Measurements from ENCODE around the gene ABCC1. TPM values are rescaled to one million over a fixed set of nuclear protein-coding genes. Genes with fewer than 3 reads are reported as not detected.

ABCC1 gene
- total and polyA plus RNA-seq, 4 donors = 12.4 to 41.5 (median 31.3) TPM

DNA sequence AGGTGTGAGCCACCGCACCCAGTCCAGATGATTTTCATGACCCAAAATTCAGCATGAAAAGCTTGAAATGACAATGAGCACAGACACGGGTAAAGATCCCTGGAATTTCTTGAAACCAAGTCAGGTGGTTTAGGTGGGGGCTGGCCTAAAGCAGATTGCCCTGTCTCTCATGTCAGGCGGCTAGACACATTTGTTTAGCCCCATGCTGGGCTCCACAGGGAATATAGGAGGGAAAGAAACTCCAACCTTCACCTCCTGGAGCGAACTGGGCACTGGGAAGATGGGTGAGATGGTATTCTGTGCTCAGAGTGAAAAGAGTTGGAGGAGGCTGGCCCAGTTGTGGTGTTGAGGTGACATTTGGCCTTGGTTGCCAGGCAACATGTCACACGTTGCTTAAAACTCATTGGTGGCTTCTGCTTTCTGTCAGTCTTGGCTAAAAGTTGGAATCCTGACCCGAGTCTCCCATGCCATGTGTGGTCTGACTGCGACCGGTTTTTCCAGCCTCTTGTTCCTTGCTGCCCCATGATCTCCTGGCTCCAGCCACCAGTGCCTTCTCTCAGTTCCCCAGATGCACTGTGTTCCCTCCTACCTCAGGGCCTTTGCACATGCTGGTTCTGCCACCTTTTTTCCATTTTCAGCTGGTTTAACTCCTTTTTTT is 160.2 kb downstream of the ABCC1 start:
- H3K4me1 ChIP-seq (ENCODE audit: control insufficient read depth in 5 of 5, insufficient read depth in 5 of 5, low read length in 5 of 5) = no peaks in the 10 kb centered on the region
- no peak overlapping the region for H3K27ac ChIP-seq (ENCODE audit: low read depth in 1 of 2, low read length in 1 of 2)
- no peaks in the 10 kb centered on the region for H3K9me3 ChIP-seq (ENCODE audit: control insufficient read depth in 4 of 4, insufficient read depth in 3 of 4, low read length in 3 of 4)
- H3K36me3 ChIP-seq (ENCODE audit: control insufficient read depth in 4 of 4, insufficient read depth in 4 of 4, low read length in 4 of 4) = peaks cover 14 to 45% (median 20%) of the 10 kb centered on the region in 4 donors
- ATAC-seq (ENCODE audit: insufficient read depth, low FRiP score) = no peak
- no peak for DNase-seq
- no peaks in the 10 kb centered on the region for H3K27me3 ChIP-seq (ENCODE audit: control insufficient read depth in 3 of 3, insufficient read depth in 3 of 3, low read length in 2 of 3)
- TF ChIP-seq, protein P1, sequence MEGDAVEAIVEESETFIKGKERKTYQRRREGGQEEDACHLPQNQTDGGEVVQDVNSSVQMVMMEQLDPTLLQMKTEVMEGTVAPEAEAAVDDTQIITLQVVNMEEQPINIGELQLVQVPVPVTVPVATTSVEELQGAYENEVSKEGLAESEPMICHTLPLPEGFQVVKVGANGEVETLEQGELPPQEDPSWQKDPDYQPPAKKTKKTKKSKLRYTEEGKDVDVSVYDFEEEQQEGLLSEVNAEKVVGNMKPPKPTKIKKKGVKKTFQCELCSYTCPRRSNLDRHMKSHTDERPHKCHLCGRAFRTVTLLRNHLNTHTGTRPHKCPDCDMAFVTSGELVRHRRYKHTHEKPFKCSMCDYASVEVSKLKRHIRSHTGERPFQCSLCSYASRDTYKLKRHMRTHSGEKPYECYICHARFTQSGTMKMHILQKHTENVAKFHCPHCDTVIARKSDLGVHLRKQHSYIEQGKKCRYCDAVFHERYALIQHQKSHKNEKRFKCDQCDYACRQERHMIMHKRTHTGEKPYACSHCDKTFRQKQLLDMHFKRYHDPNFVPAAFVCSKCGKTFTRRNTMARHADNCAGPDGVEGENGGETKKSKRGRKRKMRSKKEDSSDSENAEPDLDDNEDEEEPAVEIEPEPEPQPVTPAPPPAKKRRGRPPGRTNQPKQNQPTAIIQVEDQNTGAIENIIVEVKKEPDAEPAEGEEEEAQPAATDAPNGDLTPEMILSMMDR (IDR thresholded peaks at IDR 0.05; ENCODE audit: control extremely low read depth, extremely low read depth) = no peak
- H3K9ac ChIP-seq (ENCODE audit: insufficient read depth in 1 of 2, low read length in 2 of 2) = no peak overlapping the region
- H3K4me3 ChIP-seq = no peak overlapping the region
- 86 to 90% methylated on average over 8 of the region's 8 CpGs for WGBS, 2 donors

DNA sequence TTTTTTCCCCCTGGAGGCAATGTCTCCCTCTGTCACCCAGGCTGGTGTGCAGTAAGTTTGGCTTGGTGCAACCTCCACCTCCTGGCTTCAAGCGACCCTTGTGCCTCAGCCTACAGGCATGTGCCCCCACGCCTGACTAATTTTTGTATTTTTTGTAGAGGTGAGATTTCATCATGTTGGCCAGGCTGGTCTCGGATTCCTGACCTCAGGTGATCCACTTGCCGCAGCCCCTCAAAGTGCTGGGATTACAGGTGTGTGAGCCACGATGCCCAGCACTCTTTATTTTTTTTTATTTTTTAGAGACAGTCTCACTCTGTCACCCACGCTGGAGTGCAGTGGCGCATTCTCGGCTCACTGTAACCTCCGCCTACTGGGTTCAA is 160.7 kb downstream of the ABCC1 start:
- H3K27me3 ChIP-seq (ENCODE audit: control insufficient read depth in 3 of 3, insufficient read depth in 3 of 3, low read length in 2 of 3) = no peaks in the 10 kb centered on the region
- no peak overlapping the region for H3K9ac ChIP-seq (ENCODE audit: insufficient read depth in 1 of 2, low read length in 2 of 2)
- WGBS, 2 donors = 95 to 98% methylated on average over 9 of the region's 9 CpGs
- H3K9me3 ChIP-seq (ENCODE audit: control insufficient read depth in 4 of 4, insufficient read depth in 3 of 4, low read length in 3 of 4) = no peaks in the 10 kb centered on the region
- ATAC-seq (ENCODE audit: insufficient read depth, low FRiP score) (no peak), DNase-seq (no peak)
- no peaks in the 10 kb centered on the region for H3K4me1 ChIP-seq (ENCODE audit: control insufficient read depth in 5 of 5, insufficient read depth in 5 of 5, low read length in 5 of 5)
- peaks cover 14 to 48% (median 20%) of the 10 kb centered on the region in 4 donors for H3K36me3 ChIP-seq (ENCODE audit: control insufficient read depth in 4 of 4, insufficient read depth in 4 of 4, low read length in 4 of 4)
- H3K4me3 ChIP-seq = no peak overlapping the region
- TF ChIP-seq, protein P1 (IDR thresholded peaks at IDR 0.05; ENCODE audit: control extremely low read depth, extremely low read depth) = no peak
- H3K27ac ChIP-seq (ENCODE audit: low read depth in 1 of 2, low read length in 1 of 2) = no peak overlapping the region

DNA sequence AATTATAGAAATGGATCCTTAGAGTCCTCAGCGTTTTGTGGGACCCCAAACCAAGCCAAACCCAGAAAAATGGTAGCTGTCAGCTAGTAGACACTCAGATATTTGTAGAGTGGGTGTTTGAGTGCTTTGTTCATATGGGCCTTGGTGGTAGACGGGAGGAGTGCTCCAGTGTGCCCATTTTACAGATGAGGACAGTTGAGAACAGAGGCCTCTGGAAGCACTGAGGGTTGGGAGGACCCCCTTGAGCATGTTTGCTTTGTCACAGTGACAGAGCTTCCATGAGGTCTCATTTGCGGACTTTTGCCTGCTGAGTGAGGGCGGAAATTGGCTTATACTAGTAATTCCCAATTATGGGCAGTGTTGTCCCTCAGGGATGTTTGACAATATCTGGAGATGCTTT is 162.2 kb downstream of the ABCC1 start:
- H3K27me3 ChIP-seq (ENCODE audit: control insufficient read depth in 3 of 3, insufficient read depth in 3 of 3, low read length in 2 of 3) = no peaks in the 10 kb centered on the region
- ATAC-seq (ENCODE audit: insufficient read depth, low FRiP score) = no peak

More for the DNA sequence above, 162.2 kb downstream of the ABCC1 start:
- 96 to 97% methylated on average over 4 of the region's 4 CpGs for WGBS, 2 donors
- Histone ChIP-seq H3K4me3 (no peak overlapping the region), H3K27ac (ENCODE audit: low read depth in 1 of 2, low read length in 1 of 2) (no peak overlapping the region), H3K36me3 (ENCODE audit: control insufficient read depth in 4 of 4, insufficient read depth in 4 of 4, low read length in 4 of 4) (peaks cover 14 to 49% (median 23%) of the 10 kb centered on the region in 4 donors), H3K4me1 (ENCODE audit: control insufficient read depth in 5 of 5, insufficient read depth in 5 of 5, low read length in 5 of 5) (no peaks in the 10 kb centered on the region), H3K9me3 (ENCODE audit: control insufficient read depth in 4 of 4, insufficient read depth in 3 of 4, low read length in 3 of 4) (no peaks in the 10 kb centered on the region), H3K9ac (ENCODE audit: insufficient read depth in 1 of 2, low read length in 2 of 2) (no peak overlapping the region)
- TF ChIP-seq, protein P1 (IDR thresholded peaks at IDR 0.05; ENCODE audit: control extremely low read depth, extremely low read depth) = no peak
- DNase-seq = no peak

Measured in lung (tissue), 12 donors.